Upper lobe of left lung (tissue), 4 donors: Measurements from ENCODE around the gene LCORL.

ENCODE experiments used
- CTCF ChIP-seq, 6 experiments: fragments of 450-650 bp in 4 of 6; fragments of 200-600 bp in 2 of 6; sonication (generic) in 2 of 6; IDR thresholded peaks; one replicate each; pipeline ENCODE4 v1.5.1; 2016 to 2019; ENCODE audit warnings: antibody characterized with exemption in 6 of 6
- POLR2A ChIP-seq, 4 donors: fragments of 450-650 bp; IDR thresholded peaks; one replicate each; pipeline ENCODE4 v1.5.1; 2016 to 2017; ENCODE audit warnings: antibody characterized with exemption in 4 of 4, mild to moderate bottlenecking in 2 of 4

GRCh38 chr4:17957688-17958087 is 63.9 kb downstream of the LCORL start:
- TF ChIP-seq CTCF (IDR thresholded peaks at IDR 0.05) (no peak), POLR2A (IDR thresholded peaks at IDR 0.05) (no peak)
